ENCODE measurements around the gene DRG1.
"Not testable (repeated sequence)": the region's sequence is repeated elsewhere in the genome, so short reads cannot be mapped to it uniquely, and the experiment has no call there.

The DRG1 gene, protein sequence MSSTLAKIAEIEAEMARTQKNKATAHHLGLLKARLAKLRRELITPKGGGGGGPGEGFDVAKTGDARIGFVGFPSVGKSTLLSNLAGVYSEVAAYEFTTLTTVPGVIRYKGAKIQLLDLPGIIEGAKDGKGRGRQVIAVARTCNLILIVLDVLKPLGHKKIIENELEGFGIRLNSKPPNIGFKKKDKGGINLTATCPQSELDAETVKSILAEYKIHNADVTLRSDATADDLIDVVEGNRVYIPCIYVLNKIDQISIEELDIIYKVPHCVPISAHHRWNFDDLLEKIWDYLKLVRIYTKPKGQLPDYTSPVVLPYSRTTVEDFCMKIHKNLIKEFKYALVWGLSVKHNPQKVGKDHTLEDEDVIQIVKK

DNA sequence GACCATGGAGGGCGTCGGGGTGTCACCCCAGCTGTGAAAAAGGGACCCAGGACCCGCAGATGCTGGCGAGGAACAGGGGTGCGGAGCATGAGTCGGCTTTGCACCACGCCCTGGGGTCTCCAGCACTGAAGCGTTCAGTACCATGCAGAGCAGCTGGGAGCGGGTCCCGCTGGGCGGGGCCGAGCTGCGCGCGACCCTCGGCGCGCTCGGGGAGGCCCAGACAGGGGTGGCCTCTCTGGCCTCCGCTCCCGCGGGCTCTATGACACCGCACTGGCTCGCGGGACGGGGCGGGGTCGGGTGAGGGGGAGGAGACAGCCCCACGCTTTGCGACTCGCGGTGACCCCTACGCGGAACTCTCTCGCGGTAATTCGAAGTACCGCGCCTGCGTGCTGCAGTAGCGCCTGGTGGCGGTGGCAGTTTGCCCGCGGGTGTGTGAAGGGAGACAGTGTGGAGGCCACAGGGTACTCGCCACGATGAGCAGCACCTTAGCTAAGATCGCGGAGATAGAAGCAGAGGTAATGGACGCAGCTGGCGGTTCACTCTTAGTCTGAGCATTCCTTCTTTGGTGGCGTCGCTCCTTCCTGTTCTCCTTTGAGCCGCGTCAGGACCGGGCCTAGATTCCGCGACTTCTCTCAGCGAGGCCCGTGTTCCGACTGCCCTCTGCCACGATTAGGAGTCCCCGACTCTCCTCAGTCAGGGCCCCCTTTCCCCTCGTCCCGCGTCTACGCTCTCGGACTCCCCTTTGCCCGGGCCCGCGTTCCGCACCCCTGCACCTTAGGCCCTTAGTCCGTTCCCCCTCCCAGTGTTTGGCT, at the start of gene DRG1:
DRG1 (plus strand) TSS at position 394 of the 812 bp plus-strand sequence; CDS start at position 474, 80 bp downstream.
- peak; percentile 74 for DNase-seq

DNA sequence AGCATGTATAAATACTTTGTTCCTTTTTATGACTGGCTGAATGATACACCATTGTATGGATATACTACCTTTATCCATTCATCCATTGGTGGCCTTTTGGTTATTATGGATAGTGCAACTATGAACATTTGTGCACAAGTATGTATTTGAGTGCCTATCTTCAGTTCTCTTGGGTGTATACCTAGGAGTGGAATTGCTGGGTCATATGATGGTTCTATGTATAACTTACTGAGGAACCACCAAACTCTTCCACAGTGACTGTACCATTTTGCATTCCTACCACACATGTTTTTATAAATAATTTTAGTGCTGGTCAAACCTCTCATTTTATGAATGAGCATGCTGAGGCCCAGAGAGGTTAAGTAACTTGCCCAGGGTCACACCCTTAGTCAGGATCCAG, 49.4 kb upstream of the DRG1 start:
- no peak for DNase-seq

DNA sequence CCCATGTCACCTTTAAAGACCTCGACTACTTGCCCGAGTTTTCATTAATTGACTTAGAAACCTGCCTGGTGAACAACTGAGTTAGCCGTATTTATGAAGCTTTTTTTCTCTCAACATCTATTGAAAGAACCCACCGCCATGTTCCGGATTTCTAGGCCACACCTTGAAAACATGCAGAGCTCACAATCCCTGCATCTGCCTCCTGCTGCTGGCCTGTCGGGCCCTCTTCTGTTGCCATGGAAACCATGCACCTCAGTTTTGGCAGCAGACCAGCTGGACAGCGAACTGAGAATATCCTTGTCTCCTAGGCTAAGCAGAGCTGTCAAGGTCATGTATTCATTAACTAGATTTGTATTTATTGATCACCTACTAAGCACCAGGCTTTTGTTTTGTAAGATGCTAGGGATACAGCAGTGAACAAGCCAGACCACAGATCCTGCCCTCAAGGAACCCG, 49.0 kb upstream of the DRG1 start:
- DNase-seq, result peak; percentile 77

DNA sequence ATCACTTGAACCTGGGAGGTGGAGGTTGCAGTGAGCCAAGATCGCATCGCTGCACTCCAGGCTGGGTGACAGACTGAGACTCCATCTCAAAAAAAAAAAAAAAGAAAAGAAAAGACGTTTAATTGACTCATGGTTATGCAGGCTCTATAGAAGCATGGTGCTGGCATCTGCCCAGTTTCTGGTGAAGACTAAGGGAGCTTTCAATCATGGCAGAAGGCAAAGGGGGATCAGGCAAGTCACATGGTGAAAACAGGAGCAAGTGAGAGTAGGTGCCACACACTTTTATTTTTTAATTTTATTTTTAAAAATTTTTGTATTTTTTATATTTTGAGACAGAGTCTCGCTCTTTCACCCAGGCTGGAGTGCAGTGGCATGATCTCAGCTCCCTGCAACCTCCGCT, 44.9 kb upstream of the DRG1 start:
- no peak for DNase-seq

DNA sequence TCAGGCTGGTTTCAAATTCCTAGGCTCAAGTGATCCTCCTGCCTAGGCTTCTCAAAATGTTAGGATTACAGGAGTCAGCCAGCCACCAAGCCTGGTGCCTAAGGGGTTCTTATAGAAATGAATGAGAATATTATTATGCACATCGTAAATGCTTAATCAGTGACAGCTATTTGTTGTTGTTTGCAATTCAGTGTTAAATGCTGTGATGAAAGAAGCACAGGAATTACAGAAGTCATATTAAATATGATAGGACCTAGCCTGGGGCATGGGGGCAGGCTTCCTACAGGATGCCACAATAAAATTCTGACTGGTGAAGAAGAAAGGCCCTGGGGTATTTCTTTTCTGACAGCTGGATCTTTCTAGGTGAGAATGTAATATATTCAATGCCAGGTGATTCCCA, 39.4 kb upstream of the DRG1 start:
- no peak for DNase-seq

DNA sequence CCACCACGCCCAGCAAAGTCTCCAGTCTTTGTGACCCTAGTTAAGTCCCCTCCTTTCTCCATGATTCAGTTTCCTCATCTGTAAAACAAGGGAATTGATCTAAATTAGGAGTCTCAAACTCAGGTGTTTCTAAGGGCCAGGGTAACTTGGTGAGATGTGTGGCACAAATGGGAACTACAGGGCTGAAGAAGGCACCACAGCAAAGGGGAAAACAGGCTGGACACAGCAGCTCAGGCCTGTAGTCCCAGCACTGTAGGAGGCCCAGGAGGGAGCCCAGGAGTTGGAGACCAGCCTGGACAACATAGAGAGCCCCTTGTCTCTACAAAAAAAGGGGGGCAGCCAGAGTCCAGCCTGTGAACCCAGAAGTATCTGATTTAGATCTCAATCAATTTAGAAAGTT, 37.7 kb upstream of the DRG1 start:
- no peak for DNase-seq

DNA sequence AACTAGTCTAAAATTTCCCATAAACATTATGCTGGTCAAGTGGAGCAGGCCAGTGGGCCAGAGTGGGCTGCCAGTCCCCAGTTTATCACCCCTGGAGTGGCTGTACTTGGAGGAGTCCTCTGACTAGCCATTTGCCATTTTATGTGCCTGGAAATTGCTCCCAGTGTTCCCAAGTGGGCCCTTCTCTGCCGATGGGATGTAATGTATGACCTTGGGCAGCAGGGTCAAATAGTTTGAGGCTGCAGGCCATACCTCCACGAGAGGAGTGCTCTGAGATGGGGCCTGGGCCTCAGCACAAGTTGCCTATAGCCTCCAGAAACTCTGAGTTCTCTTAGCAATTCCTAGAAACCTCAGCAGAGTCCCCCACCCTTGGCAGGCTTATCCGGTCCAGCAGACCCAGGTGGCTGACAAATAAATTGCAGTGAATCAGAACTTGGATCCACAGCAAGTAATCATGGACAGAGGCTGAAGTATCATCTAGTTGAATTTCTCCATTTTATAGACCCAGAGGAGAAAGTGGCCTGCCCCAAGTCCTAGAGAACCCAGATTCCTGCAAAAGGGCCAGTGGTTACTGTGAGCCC, 35.4 kb upstream of the DRG1 start:
- no peak for DNase-seq

DNA sequence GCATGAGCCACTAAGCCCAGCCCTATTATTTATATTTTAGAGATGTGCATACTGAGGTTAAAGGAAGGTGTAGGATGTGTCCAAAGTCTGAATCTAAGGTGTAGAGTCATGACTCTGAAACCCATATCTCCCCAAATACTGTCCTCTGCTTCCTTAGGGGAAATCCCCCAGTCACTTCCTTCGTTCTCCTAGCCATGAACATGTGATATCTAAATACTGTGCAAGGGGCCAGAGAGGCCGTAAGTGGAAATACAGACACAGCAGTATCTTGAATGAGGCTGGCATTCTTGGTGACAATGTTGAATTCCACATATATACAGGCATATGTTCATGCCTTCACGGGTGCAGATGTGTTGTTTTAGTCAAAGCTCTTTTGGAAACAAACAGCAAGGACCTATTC, 32.0 kb upstream of the DRG1 start:
- no peak for DNase-seq

DNA sequence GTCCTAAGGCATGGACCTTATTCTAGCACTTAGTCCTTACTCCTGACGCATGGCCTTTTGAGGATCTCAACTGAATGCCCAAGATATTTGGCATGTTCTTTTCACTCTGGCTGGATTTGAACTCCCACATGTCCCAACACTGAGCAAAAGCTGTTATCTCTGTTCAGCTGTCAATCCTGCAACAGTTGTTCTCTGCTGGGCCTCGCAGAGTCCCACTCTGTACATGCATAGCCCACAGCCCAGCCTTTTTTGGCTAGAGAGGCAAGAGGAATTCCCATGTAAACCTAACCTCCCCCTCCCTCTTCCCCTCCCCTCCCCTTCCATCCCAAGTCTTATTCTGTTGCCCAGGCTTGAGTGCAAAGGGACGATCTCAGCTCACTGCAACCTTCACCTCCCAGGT, 21.8 kb upstream of the DRG1 start:
- no peak for DNase-seq

DNA sequence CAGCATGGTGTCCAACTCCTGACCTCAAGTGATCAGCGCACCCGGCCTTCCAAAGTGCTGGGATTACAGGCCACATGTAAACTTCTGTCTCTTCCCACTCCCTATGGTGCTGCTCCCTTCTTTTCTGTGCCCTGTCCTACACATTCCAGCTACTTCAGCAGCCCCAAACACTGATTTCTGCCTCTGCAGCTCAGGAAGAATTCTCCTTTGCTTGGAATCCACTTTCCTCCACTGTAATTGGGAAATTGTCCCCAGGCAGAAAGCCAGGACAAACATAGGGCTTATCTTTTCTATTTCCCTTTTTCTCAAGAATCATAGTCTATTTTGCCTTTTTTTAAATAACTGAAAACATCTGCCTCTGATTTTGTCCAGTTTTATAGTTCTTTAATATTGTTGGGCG, 21.3 kb upstream of the DRG1 start:
- no peak for DNase-seq

DNA sequence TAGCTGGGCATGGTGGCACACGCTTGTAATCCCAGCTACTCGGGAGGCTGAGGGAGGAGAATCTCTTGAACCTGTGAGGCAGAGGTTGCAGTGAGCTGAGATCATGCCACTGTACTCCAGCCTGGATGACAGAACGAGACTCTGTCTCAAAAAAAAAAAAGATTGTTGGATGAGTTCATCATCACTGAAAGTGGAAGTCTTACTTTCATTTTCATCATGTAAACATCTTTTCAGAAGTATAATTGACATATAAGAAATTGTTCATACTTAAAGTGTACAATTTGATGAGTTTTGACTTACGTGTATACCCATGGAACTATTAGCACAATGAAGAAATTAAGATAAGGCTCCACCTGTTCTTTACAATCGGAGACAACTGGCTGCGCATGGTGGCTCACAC, 20.8 kb upstream of the DRG1 start:
- not testable (repeated sequence) for DNase-seq

DNA sequence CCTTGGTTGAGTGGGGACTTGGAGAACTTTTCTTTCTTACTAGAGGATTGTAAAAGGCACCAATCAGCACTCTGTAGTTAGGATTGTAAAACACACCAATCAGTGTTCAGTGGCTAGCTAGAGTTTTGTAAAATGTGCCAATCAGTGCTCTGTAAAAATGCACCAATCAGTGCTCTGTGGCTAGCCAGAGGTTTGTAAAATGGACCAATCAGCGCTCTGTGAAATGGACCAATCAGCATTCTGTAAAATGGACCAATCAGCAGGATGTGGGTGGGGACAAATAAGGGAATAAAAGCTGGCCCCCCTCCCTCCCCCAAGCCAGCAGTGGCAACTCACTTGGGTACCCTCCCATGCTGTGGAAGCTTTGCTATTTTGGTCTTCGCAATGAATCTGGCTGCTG, 5.5 kb upstream of the DRG1 start:
- no peak for DNase-seq

DNA sequence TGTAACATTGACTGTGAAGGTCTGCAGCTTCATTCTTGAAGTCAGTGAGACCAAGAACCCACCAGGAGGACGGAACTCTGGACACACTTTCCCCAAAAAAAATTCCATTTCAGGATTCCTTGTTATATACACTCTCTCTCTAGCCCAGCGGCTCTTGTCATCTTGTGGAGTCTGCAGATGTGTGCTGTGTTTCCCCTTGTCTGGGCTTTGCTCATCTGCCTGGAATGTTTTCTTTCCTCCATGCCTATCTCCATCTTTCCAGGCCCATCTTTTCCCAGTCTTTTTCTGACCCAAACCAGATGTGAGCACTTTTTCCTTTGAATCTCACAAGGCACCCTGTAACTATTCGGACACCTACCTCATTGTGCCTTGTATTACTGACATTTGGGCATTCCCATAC, 5.1 kb upstream of the DRG1 start:
- DNase-seq, result no peak

DNA sequence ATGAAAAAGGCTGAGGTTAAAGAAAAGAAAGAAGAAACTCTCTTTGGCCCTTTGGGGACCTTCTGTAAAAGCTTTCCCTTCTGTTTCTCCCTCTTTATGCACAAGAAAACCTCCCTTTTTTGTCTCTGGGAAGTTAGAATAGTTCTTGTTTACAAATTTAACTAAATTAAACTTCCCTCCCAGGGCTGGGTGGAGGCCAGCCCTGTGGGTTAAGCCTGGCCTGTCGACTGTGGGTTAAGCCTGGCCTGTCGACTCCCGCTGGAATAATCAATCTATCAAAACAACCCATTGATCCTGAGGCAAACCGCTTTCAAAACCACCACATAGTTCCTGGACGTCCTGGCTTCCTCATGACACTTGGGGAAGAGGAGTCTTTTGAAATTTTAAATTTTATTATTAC, 1.2 kb upstream of the DRG1 start:
- no peak for DNase-seq

DNA sequence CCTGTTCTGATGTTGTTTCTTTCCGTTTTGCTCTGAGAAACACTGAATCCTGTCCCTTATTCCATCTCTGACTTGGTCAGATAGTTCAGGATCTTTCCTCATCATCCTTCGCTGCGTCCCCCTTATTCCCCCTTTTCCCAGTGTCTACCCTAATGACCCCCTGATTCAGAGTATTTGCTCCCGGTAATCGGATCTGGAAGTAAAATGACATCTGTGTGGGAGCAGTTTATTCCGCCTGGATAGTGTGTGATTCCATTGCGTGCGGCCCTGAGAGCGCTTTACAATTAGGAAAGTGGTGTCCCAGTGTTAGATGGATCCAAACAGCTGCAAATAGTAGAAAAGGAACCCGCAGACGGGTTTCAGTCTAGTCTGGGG, 606 bp downstream of the DRG1 start:
- DNase-seq, result no peak

DNA sequence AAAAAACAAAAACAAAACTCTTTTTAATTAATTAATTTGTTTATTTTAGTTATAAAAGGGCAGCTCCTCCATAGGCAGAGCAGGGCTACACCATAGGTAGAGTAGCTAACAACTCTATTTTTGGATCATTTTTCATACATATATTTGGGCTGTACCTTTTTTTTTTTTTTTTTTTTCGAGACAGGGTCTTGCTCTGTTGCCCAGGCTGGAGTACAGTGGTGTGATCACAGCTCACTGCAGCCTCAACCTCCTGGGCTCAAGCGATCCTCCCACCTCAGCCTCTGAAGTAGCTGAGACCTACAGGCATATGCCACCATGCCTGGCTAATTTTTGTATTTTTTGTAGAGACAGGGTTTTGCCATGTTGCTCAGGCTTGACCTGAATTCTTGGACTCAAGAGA, 2.9 kb downstream of the DRG1 start:
- not testable (repeated sequence) for DNase-seq

DNA sequence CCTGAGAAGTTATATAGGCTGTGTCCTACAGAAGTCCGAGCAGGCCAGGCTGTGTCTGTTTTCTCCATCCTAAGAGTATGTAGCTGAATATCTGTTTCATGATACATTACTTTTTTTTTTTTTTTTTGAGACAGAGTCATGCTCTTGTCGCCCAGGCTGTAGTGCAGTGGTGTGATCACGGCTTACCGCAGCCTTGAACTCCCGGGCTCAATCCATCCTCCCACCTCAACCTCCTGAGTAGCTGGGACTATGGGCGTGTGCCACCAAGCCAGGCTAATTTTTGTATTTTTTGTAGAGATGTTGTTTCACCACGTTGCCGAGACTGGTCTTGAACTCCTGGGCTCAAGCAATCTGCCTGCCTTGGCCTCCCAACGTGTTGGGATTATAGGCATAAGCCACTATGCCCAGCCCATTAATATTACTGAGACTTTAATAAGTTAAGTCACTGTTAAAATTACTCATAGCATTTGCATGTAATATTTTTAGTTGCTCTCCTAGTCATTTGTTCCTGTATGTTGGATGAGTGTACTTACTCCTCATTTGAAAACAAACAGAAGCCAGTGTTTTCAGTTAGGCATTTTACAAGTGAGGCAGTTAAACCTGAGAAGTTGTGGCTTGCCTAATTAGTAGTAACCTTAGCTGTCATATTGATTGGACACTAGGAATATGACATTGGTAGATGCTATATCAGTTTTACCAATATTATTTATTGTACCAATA, 26.1 kb downstream of the DRG1 start:
- DNase-seq, result no peak

DNA sequence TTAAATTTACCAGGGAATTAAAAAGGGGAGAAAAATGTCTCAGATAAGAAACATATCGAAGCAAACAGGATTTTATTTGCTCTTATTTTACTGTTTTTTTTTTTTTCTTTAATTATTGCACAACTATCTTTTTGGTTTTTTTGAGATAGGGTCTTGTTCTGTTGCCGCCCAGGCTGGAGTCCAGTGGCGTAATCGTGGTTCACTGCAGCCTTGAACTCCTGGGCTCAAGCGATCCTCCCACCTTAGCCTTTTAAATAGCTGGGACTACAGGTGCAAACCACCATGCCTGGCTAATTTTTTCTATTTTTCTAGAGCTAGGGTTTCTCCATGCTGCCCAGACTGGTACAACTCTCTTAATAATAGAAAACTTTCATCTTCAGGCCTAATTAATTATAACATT, 32.5 kb downstream of the DRG1 start:
- no peak for DNase-seq

DNA sequence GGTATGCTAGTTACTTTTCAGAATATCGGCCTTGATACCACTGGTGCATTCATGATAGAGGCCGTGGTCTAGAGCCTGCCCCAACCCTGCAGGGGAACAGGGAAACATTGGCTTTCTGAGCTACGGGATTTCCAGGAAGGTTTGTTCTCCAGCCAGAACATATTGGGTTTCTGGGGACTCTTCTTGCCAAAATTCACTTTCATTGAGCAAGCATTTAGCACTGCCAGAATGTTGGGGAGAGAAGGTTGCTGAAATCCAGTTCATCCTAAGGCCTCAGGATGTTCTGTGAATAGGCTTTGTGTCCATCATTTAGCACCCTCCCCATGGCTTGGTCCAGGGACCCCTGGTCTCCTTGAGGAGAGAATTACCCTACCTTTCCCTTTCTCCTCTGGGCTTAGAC, 36.7 kb downstream of the DRG1 start:
- no peak for DNase-seq

DNA sequence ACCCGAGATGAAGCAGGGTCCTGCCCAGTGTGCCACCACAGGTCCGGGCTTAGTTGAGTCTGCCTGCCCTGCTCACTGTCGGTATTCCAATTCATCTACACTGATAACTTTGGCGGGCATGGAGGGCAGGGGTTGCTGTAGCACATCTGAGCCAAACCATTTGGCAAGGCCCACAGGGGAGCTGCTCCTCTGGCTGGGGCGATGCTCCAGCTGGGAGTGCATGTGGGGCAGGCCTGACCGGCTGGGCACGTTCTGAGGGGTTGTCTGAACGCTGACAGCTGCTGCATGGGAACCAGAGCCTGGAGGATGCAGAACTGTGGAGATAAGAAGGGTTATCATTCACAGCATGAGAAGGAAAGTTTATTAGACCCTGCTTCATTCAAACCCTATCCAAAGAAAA, 40.4 kb downstream of the DRG1 start:
- no peak for DNase-seq

DNA sequence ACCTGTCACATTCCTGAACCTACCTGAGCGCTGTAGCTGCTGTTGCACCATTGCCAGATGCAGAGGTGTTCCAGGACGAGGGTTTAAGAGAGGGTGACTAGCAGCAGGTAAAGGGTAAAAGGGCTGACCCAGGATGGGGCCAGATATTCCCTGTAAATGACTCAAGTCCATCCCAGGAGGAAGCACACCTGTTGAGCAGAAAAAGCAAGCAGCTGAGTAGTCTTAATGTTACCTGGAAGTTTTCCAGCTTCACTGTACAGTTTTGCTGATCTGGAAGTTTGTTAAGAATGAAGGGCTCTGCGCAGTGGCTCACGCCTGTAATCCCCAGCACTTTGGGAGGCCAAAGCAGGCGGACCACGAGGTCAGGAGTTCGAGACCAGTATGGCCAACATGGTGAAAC, 41.3 kb downstream of the DRG1 start:
- no peak for DNase-seq

DNA sequence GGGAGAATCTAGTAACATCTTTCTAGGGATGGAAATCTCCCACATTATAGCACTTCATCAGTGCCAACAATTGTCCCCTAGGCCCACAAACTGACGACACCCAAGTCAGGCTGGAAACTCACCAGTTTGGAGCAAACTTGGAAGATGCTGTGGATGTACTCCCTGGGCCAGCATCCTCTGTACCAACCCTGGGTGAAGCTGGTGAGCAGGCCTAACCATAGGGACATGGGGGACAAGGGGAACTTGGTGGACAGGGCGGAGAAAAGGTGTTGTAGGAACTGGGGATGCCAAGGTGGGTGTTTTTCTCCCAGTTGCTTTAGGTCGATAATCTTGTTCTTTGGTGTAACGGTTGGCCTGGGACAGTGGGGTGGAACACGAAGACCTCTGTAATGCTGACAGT, 42.2 kb downstream of the DRG1 start:
- DNase-seq, result no peak

DNA sequence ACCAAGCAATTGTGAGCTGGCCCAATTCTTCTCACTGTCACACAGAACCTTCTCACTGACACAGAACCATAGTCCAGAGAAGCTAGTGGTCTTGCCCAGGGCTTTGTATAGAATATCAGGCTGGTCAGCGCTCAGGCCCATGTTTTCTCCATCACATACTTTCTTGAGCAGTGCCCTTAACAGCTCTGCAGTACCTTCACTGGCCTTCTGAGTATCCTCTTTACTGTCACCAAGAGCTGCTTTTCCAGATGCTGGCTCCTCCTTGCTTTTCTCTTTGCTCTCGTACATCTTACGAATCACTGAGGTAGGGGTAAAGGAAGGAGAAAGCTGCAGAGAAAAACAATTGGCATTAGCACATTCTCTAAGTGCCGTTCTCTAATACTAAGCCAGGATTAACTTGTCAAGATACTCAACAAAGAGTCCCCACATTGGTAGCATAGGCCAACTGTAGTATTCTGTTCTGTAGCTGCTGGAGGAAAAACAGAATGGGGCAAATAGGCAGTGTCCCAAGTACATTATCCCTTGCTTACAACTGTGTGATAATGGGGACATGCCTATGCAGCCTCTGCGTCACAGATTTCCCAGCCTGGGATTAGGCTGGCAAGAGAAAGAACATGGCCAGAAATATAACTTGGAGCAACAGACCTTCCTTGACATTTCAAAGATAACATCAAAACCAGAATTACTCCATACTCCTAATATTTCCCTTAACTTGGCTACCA, 43.5 kb downstream of the DRG1 start:
- no peak for DNase-seq

Data from NCI-H524 treated with DMSO at 0.1 percent for 48 hours (cell line).